Measurements from ENCODE around the gene CLTC.
"Not testable (repeated sequence)": the region's sequence is repeated elsewhere in the genome, so short reads cannot be mapped to it uniquely, and the experiment has no call there.

The CLTC gene

GRCh38 chr17:59634632-59635541, 15.2 kb downstream of the CLTC start:
- DNase-seq = no peak

- no peak for DNase-seq
These were observed 18.1 kb downstream of the CLTC start for GRCh38 chr17:59637611-59638310.

GRCh38 chr17:59638553-59638952, 18.9 kb downstream of the CLTC start:
- no peak for DNase-seq

DNA sequence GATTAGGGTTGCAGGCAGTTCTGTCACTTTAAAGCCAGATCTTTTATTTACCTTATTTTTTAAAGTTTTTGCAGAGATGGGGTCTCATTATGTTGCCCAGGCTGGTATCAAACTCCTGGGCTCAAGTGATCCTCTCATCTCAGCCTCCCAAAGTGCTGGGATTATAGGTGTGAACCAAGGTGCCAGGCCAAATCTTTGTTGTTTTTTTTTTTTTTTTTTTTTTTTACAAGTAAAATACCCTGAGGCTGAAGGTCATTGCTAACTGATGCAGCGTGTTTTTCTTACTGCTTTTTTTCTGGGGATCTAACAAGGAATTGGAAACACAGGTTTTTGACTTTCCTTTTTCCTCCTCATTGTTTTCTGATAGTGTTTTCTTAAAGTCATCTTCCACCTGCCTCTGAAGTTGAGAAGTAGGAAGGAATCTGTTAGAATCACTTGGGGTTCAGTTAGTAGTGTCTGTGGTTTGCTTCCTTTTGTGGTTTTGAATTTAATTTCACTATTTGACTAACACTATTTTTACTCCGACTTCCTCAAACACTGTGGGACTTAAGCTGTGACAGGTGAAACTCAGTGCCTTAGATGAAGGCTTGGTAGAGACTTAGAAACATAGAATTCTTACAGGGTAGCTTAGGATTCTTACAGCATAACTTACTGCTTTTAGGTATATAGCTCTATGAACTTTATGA, 22.2 kb downstream of the CLTC start:
- DNase-seq = no peak

DNA sequence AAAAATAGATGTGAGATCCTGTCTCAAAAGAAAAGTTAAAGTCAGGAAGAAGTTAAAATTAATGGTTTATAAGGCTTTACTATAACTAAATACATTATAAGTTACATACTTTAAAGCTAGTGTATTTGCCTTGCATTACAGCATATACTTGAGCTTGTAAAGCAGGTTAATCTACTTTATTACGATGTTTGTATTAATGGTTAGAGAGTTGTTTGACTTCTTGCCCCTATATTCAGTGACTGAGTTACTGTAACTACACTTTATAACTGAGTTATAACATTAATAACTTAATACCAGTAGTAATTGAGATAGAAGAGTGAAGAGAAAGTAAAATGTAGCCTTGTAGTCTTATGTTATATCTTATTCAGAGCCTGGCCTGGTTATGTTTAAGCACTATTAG, 22.9 kb downstream of the CLTC start:
- no peak for DNase-seq

GRCh38 chr17:59643159-59644140, 23.8 kb downstream of the CLTC start:
- DNase-seq = no peak

DNA sequence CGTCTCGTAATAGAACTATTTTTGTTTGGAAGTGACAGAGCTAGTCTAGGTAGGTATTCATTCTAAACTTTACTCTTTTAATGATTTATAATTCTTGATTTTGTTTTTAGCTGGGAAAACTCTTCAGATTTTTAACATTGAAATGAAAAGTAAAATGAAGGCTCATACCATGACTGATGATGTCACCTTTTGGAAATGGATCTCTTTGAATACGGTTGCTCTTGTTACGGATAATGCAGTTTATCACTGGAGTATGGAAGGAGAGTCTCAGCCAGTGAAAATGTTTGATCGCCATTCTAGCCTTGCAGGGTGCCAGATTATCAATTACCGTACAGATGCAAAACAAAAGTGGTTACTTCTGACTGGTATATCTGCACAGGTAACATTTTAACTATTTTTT, 27.6 kb downstream of the CLTC start:
- no peak for DNase-seq

- DNase-seq = no peak
These were observed 30.2 kb downstream of the CLTC start for GRCh38 chr17:59649886-59650285.

GRCh38 chr17:59650642-59651041, 30.9 kb downstream of the CLTC start:
- DNase-seq = no peak

DNA sequence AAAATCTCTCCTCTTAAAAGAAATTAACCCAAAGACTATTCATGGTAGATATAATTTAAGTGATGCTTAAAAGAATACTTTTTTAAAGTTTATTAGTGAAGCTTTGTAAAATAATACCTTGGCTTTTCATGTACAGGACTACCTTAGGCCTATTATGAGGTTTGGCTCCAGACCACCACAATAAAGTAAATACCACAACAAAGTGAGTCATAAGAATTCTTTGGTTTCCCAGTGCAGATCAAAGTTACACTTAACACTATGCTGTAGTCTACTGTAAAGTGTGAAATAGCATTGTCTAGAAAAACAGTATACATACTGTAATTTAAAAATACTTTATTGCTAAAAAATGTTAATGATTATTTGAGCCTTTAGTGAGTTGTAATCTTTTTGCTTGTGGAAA, 31.7 kb downstream of the CLTC start:
- no peak for DNase-seq

GRCh38 chr17:59652119-59652518, 32.4 kb downstream of the CLTC start:
- no peak for DNase-seq

GRCh38 chr17:59656624-59657023, 36.9 kb downstream of the CLTC start:
- not testable (repeated sequence) for DNase-seq

DNA sequence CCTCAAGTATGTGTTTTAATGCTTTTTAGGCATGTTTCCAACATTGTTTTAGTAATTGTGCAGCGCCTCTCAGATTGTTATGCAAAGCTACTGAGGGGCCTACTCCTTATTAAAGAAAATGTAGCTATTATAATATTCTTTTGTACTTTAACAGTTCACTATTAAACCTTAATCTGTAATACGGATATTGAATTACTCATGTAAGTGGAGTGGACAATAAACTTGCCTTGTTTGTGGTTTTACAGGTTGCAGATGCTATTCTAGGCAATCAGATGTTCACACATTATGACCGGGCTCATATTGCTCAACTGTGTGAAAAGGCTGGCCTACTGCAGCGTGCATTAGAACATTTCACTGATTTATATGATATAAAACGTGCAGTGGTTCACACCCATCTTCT, 46.5 kb downstream of the CLTC start:
- DNase-seq = no peak

GRCh38 chr17:59668816-59669215, 49.1 kb downstream of the CLTC start:
- no peak for DNase-seq

GRCh38 chr17:59669411-59669810, 49.7 kb downstream of the CLTC start:
- DNase-seq = no peak

GRCh38 chr17:59669944-59670343, 50.2 kb downstream of the CLTC start:
- no peak for DNase-seq

DNA sequence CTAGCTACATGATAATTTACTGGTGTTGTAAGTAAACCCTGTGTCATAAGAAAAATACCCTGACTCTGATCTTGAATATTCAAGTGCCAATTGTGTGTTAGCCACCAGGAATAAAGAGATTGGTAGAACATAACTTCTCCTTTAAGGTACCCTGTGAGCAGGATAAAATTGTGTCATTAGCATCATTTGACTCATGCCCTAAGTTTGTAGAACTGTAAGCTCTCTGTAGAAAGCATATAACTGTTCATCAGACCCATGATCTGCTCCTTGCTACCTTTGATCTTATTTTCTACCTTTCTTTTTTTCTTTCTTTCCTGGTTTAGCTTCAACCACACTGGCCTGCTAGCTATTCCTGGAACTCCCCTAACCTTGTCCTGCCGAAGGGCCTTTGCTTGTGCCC, 51.7 kb downstream of the CLTC start:
- DNase-seq = no peak

GRCh38 chr17:59675231-59675630, 55.5 kb downstream of the CLTC start:
- DNase-seq = no peak

- no peak for DNase-seq
These were observed 57.0 kb downstream of the CLTC start for GRCh38 chr17:59676716-59677115.

- no peak for DNase-seq
These were observed 59.2 kb downstream of the CLTC start for GRCh38 chr17:59678918-59679317.

DNA sequence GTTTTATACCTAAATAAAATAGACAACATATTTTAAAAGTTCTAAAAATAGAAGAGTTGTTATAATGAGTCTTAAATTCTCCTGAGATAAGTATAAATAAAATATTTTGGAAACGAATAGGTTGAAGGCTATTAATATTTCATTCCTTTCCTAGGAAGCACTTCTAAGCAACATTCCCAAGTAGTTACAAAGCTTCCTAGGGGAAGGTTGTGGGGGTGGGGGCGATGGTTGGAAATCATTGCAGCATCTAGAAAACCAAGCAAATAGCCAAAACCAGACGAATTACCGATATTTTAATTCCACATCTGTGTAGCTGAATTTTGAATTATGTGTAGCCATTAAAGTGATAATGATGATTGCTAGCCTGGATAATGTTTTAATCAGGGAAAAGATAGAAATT, 60.6 kb downstream of the CLTC start:
- DNase-seq = no peak

DNA sequence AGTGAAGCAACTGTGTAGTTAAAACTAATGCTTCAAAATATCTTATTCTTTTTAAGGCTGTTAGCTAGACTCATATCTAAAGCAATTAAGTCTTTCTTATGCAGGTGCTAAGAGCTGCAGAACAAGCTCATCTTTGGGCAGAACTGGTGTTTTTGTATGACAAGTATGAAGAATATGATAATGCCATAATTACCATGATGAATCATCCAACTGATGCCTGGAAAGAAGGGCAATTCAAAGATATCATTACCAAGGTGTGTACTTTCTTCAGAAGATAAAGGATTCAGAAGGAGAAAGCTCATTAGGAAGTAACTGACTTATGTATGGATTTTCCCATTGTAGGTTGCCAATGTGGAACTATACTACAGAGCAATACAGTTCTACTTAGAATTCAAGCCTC, 63.6 kb downstream of the CLTC start:
- DNase-seq = no peak

- no peak for DNase-seq
These were observed 65.3 kb downstream of the CLTC start for GRCh38 chr17:59684967-59685366.
